LoVo (cell line): ENCODE results near the gene KCNIP1.
"Not testable (repeated sequence)": the region's sequence is repeated elsewhere in the genome, so short reads cannot be mapped to it uniquely, and the experiment has no call there.

Experiments used
- DNase-seq: peaks from one replicate; pipeline ENCODE4 v3.0.0-alpha.2; 2016; ENCODE audit warnings: low spot score

KCNIP1 gene

GRCh38 chr5:170537451-170538095 is 33.8 kb downstream of the KCNIP1 start:
- no peak for DNase-seq

GRCh38 chr5:170538096-170538465 is 34.3 kb downstream of the KCNIP1 start:
- no peak for DNase-seq

GRCh38 chr5:170538696-170539586 is 35.1 kb downstream of the KCNIP1 start:
- no peak for DNase-seq

GRCh38 chr5:170540271-170540670 is 36.5 kb downstream of the KCNIP1 start:
- DNase-seq, result no peak

- DNase-seq, result no peak
Observed at GRCh38 chr5:170541146-170541769, 37.4 kb downstream of the KCNIP1 start.

GRCh38 chr5:170542691-170543293 is 39.0 kb downstream of the KCNIP1 start:
- no peak for DNase-seq

GRCh38 chr5:170545313-170545712 is 41.5 kb downstream of the KCNIP1 start:
- DNase-seq, result no peak

- DNase-seq, result no peak
Observed at GRCh38 chr5:170545811-170546210, 42.0 kb downstream of the KCNIP1 start.

- no peak for DNase-seq
Observed at GRCh38 chr5:170546282-170546681, 42.5 kb downstream of the KCNIP1 start.

- DNase-seq, result not testable (repeated sequence)
Observed at GRCh38 chr5:170550382-170550781, 46.6 kb downstream of the KCNIP1 start.

- DNase-seq, result no peak
Observed at GRCh38 chr5:170551076-170551475, 47.3 kb downstream of the KCNIP1 start.

GRCh38 chr5:170551622-170552021 is 47.8 kb downstream of the KCNIP1 start:
- DNase-seq, result no peak

GRCh38 chr5:170552621-170553115 is 48.8 kb downstream of the KCNIP1 start:
- no peak for DNase-seq

GRCh38 chr5:170553218-170553617 is 49.4 kb downstream of the KCNIP1 start:
- DNase-seq, result no peak

- no peak for DNase-seq
Observed at GRCh38 chr5:170554521-170555267, 50.9 kb downstream of the KCNIP1 start.

GRCh38 chr5:170557314-170557713 is 53.5 kb downstream of the KCNIP1 start:
- DNase-seq, result no peak

- no peak for DNase-seq
Observed at GRCh38 chr5:170559296-170559695, 55.5 kb downstream of the KCNIP1 start.

- DNase-seq, result no peak
Observed at GRCh38 chr5:170560938-170561337, 57.1 kb downstream of the KCNIP1 start.

- no peak for DNase-seq
Observed at GRCh38 chr5:170562166-170562874, 58.5 kb downstream of the KCNIP1 start.

- no peak for DNase-seq
Observed at GRCh38 chr5:170562875-170563228, 59.0 kb downstream of the KCNIP1 start.
